ENCODE measurements around the gene LHFPL4.
"Not testable (repeated sequence)": the region's sequence is repeated elsewhere in the genome, so short reads cannot be mapped to it uniquely, and the experiment has no call there.

The LHFPL4 gene

DNA sequence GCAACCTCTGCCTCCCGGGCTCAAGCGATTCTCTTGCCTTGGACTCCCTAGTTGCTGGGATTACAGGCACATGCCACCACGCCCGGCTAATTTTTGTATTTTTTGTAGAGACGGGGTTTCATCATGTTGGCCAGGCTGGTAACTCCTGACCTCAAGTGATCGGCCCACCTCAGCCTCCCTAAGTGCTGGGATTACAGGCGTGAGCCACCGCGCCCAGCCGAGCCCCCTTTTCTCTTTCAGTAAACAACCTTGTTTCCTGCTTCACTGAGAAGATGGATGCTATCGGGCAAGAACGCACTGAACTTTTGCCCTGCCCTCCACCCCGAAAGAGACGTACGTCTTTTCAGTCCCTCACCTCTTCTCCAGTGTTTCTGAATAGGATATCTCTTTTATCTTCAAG is 59.6 kb downstream of the LHFPL4 start:
- DNase-seq; intact Hi-C loops (cut with DNase I): not testable (repeated sequence)

DNA sequence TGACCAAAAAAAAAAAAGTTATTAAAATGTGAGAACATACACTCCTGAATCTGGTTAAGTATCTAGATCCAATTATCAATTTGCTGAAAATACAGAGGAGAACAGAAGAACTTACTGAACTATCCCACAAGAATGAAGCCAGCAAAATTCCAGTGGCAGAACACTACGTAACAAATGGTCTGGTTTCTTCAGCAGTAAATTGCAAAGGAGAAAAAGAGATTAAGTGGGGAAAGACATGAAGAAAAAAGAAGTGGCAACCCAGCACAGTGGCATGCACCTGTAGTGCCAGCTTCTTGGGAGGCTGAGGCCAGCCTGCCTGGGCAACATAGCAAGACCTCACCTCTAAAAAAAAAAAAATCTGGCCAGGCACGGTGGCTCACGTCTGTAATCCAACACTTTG is 62.1 kb downstream of the LHFPL4 start:
- intact Hi-C loops (cut with DNase I), result no loop called here
- DNase-seq, result no peak

- DNase-seq, result no peak
- intact Hi-C loops (cut with DNase I), result no loop called here
These were observed 68.4 kb downstream of the LHFPL4 start for GRCh38 chr3:9485248-9485647.

DNA sequence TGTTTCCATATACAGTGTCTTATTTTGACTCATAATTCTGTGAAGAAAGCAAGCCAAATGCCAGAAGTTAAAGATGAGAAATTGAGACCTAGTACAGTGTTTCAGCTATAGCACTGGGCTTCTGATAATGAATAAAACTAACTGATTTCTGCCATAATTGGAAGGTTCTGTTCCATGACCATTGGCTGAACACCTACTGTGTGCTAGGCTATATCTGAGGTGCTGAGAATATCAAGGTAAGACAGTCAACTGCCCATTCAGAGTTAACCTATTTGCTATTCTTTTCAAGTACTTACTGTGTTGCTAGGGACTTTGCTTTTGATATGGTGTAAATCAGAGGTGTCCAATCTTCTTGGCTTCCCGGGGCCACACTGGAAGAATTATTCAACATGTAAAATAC is 73.4 kb downstream of the LHFPL4 start:
- no peak for DNase-seq
- intact Hi-C loops (cut with DNase I), result no loop called here

DNA sequence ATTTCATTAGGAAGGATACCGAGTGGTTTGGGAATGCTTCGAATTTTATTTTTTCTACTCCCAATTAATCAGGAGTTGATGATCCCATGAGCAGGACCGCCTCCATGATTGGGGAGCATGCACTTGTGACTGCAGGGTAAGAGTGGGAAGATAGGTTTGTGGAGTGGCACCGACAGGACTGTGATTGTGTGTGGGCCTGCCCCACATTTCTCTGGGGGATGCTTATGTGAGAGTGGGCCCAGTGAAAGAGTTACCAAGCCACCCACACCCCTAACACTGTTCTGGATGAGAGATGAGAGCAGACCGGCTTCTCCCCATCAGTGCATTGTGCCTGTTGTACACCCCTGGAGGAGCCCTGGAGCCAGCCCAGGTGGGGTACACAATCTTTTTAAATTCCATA is 76.7 kb downstream of the LHFPL4 start:
- intact Hi-C loops (cut with DNase I), result no loop called here
- peak in 6 of 42 donors; percentile 18 to 45 (median 36) for DNase-seq

DNA sequence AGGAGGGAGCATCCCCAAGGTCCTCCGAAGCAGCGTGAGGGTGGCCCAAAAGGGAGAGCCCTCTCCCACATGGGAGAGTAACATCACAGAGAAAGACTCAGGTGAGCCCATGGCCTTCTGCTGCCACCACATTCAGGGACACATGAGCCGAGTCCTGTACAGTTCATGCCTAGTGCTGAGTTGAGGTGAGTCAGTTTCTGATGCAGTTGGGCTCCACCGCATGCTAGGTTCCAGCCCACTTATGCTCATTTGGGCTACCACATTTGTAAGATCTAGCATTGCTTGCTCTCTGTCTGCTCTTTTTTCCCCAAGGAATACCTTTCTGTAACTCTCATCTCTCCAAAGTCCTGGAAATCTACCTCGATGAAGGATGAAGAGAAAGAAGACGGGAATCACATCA is 79.1 kb downstream of the LHFPL4 start:
- DNase-seq, result no peak
- intact Hi-C loops (cut with DNase I), result no loop called here

DNA sequence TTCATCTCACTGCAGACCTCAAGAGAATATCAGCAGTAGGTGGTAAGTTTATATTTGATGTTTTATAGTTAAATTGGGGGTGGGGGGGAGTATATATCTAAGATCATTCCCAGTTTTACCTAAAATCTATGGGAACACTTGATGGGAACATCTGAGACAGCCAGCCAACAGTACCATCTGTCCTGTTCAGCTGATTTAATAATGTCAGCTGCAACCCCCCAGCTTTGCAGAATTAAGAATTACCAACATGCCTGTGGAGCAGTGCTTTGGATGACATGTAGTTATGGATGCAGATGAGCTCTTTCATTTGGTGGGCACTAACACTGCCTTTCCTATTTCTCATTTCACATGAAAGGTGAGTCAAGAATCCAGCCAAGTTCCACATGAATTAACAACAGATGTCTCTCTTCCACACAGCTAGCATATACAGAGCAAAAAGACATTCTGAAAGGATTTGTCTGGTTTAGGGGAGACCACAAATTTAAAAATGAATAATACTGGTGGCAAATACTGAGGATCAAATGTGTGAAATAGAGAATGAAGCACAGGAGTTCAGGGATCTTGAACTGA is 80.0 kb downstream of the LHFPL4 start:
- DNase-seq, result no peak
- intact Hi-C loops (cut with DNase I), result no loop called here

DNA sequence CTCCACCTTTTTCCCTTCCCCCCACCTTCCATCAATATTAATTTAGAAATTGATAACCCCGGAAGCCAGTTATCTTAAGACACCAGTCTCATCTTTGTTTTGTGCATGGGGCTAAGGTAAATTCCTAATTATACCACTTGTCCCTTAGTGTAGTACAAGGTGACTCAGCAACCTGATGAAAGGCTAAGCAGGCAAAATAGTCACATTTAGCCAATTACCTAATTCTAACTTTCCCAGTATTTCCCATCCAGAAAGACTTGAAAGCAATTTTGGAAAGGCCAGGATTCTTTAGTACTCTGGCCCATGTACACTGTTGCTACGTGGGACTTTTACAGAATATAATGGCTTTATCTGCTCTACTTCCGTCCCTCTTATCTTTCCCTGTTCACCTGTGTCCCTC is 83.6 kb downstream of the LHFPL4 start:
- DNase-seq, result no peak
- intact Hi-C loops (cut with DNase I), result no loop called here

DNA sequence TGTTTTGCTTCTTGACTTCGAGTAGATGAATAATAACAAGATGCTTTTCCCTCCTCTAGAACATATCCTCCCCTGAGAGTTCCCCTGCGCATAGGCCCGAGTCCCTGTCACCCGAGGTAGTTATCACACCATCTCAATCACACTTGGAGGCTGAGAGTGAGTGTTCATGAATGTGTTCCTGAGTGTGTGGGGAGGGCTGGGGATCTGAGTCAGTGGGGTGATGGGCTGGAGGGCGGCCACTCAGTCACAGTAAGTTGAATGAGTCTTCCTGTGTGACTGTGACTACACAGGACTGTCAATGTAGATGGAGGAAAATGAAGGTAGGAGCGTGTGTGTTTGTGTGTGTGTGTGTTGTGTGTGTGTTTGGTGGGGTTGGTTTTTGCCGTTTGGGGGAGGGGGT is 85.2 kb downstream of the LHFPL4 start:
- DNase-seq, result no peak
- intact Hi-C loops (cut with DNase I), result no loop called here

DNA sequence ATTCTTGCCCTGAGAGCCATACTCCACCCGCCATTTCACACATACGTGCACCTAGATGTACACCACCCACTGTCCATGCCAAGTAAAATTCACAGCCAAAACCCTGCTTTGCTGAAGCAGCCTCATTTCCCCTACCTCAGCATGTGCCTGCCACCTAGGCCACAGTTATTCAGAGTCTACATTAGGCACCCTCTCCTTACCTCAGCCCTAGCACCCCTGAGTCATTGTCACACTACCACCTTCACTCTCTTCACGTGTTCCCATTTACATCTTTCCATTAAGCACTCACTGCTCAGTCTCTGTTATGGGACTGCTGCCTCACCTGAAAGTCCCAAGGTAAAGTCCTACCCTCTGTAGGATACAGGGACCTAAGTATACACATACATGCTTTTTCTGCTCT is 86.2 kb downstream of the LHFPL4 start:
- intact Hi-C loops (cut with DNase I), result no loop called here

GRCh38 chr3:9455596-9456131 is 98.0 kb downstream of the LHFPL4 start:
- intact Hi-C loops (cut with DNase I), result no loop called here
- no peak for DNase-seq

More for the DNA sequence above, 86.2 kb downstream of the LHFPL4 start:
- DNase-seq, result peak in 1 of 42 donors; percentile 27

- intact Hi-C loops (cut with DNase I), result no loop called here
- DNase-seq, result no peak
These were observed 101.2 kb downstream of the LHFPL4 start for GRCh38 chr3:9452417-9452816.

GRCh38 chr3:9450991-9451390 is 102.6 kb downstream of the LHFPL4 start:
- intact Hi-C loops (cut with DNase I), result no loop called here

GRCh38 chr3:9450126-9450525 is 103.5 kb downstream of the LHFPL4 start:
- no peak for DNase-seq
- intact Hi-C loops (cut with DNase I), result no loop called here

More at GRCh38 chr3:9450991-9451390, 102.6 kb downstream of the LHFPL4 start:
- DNase-seq, result no peak

DNA sequence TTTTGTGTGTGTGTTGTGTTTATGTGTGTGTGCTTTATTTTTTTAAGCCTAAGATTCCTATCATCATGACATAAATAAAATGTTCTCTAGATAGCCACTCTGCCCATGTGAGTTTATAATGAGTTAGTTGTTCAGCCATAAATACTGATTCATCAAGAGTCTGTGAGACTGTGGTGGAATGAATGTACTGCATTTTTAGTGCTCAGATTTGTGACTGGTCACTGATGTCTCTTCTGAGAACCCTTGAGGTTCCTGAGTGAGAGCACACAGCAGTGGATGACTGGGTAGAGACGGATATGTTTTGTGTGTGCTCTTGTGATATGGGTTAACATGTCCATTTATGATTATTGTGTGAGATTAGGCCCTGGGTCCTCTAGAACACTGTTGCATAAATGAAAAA is 105.0 kb downstream of the LHFPL4 start:
- intact Hi-C loops (cut with DNase I), result no loop called here
- DNase-seq, result no peak
